Neural cell (in vitro differentiated cells): ENCODE results near the gene RABL3. TPM values are rescaled to one million over a fixed set of nuclear protein-coding genes. Genes with fewer than 3 reads are reported as not detected.

Source experiments
- H2AFZ ChIP-seq: fragments of 200-600, 300-800 bp; sonication (generic), shearing (Covaris generic); 2 replicates; pipeline ENCODE4 v1.6.0; 2014; ENCODE audit warnings: low read depth, mild to moderate bottlenecking, antibody characterized with exemption, low read length, moderate library complexity
- H3F3A ChIP-seq: fragments of 200-600 bp; shearing (Covaris generic); 2 replicates; pipeline ENCODE4 v1.6.1; 2016; ENCODE audit warnings: mild to moderate bottlenecking, moderate library complexity, mixed read lengths, antibody characterized with exemption, low read length; ENCODE audit not compliant: insufficient read depth, poor library complexity, severe bottlenecking
- H3K27ac ChIP-seq: fragments of 200-600, 300-800 bp; sonication (generic), shearing (Covaris generic); 2 replicates; pipeline ENCODE4 v1.5.1; 2014; ENCODE audit warnings: mild to moderate bottlenecking, low read length, moderate library complexity
- H3K27me3 ChIP-seq: fragments of 300-800, 200-600 bp; sonication (generic), shearing (Covaris generic); 2 replicates; pipeline ENCODE4 v1.6.0; 2014; ENCODE audit warnings: mild to moderate bottlenecking, low read depth, low read length, moderate library complexity; ENCODE audit not compliant: insufficient read depth
- H3K36me3 ChIP-seq: fragments of 300-800, 200-600 bp; sonication (generic), shearing (Covaris generic); 2 replicates; pipeline ENCODE4 v1.5.1; 2014; ENCODE audit warnings: mild to moderate bottlenecking, antibody characterized with exemption, low read length, moderate library complexity; ENCODE audit not compliant: insufficient read depth
- H3K4me2 ChIP-seq: fragments of 300-800, 200-600 bp; sonication (generic), shearing (Covaris generic); 2 replicates; pipeline ENCODE4 v1.6.0; 2014; ENCODE audit warnings: mild to moderate bottlenecking, low read length
- H3K4me3 ChIP-seq: fragments of 300-800, 200-600 bp; sonication (generic), shearing (Covaris generic); 2 replicates; pipeline ENCODE4 v1.5.1; 2014; ENCODE audit warnings: mild to moderate bottlenecking, low read length, moderate library complexity
- H3K79me2 ChIP-seq: fragments of 200-600 bp; shearing (Covaris generic); replicated peaks from 2 replicates; pipeline ENCODE4 v1.6.0; 2014; ENCODE audit warnings: mild to moderate bottlenecking, low read length, moderate library complexity; ENCODE audit not compliant: insufficient read depth
- H3K9ac ChIP-seq: fragments of 300-800, 200-600 bp; sonication (generic), shearing (Covaris generic); 2 replicates; pipeline ENCODE4 v1.6.1; 2016; ENCODE audit warnings: mild to moderate bottlenecking, low read length, mixed read lengths
- H3K9me2 ChIP-seq: fragments of 200-600 bp; shearing (Covaris generic); 2 replicates; pipeline ENCODE4 v1.6.1; 2016; ENCODE audit warnings: mild to moderate bottlenecking, low read length, mixed read lengths; ENCODE audit not compliant: insufficient read depth
- H3K9me3 ChIP-seq: fragments of 200-600, 300-800 bp; sonication (generic), shearing (Covaris generic); 2 replicates; pipeline ENCODE4 v1.6.1; 2016; ENCODE audit warnings: mild to moderate bottlenecking, mixed run types, low read length, moderate library complexity, mixed read lengths
- H4K20me1 ChIP-seq: fragments of 200-600 bp; shearing (Covaris generic); 2 replicates; pipeline ENCODE4 v1.6.1; 2016; ENCODE audit warnings: mild to moderate bottlenecking, mixed run types; ENCODE audit not compliant: insufficient read depth
- EP300 ChIP-seq: fragments of 450-650 bp; conservative IDR thresholded peaks from 2 replicates; pipeline ENCODE4 v1.6.1; 2014; ENCODE audit warnings: antibody characterized with exemption, mild to moderate bottlenecking, moderate library complexity; ENCODE audit not compliant: poor library complexity, severe bottlenecking
- EZH2 ChIP-seq: fragments of 200-600, 300-800 bp; shearing (Covaris generic), sonication (generic); IDR thresholded peaks from 2 replicates; pipeline ENCODE4 v1.6.1; 2014; ENCODE audit warnings: antibody characterized with exemption, low read length, borderline replicate concordance, mild to moderate bottlenecking; ENCODE audit not compliant: insufficient read depth, poor library complexity, severe bottlenecking
- MXI1 ChIP-seq: fragments of 450-650 bp; conservative IDR thresholded peaks from 2 replicates; pipeline ENCODE4 v1.6.1; 2014; ENCODE audit warnings: antibody characterized with exemption, mild to moderate bottlenecking; ENCODE audit not compliant: poor library complexity, severe bottlenecking
- POLR2AphosphoS5 ChIP-seq: IDR thresholded peaks from 2 replicates; pipeline ENCODE4 v1.6.1; 2012
- RAD21 ChIP-seq: fragments of 450-650 bp; conservative IDR thresholded peaks from 2 replicates; pipeline ENCODE4 v1.6.1; 2014; ENCODE audit warnings: antibody characterized with exemption, mild to moderate bottlenecking, moderate library complexity
- REST ChIP-seq: IDR thresholded peaks from 2 replicates; pipeline ENCODE4 v1.6.1; 2012; ENCODE audit warnings: borderline replicate concordance
- SMC3 ChIP-seq: fragments of 450-650 bp; conservative IDR thresholded peaks from 2 replicates; pipeline ENCODE4 v1.6.1; 2014; ENCODE audit warnings: antibody characterized with exemption, mild to moderate bottlenecking, moderate library complexity; ENCODE audit not compliant: poor library complexity
- TAF1 ChIP-seq: IDR thresholded peaks from 2 replicates; pipeline ENCODE4 v1.6.1; 2012; ENCODE audit warnings: low read depth
- polyA plus RNA-seq: library from polyadenylated mRNA; depleted of rRNA; stranded (reverse); fragments of >200 nt; gene quantifications from 2 replicates; pipeline ENCODE4 v1.2.3, GENCODE V29; 2014
- TF ChIP-seq, protein P1 (sequence below): fragments of 450-650 bp; IDR thresholded peaks from 2 replicates; pipeline ENCODE4 v1.5.1; 2014; ENCODE audit warnings: antibody characterized with exemption, mild to moderate bottlenecking, moderate library complexity; ENCODE audit not compliant: poor library complexity, severe bottlenecking

RABL3 gene
- polyA plus RNA-seq, 1 donor from 2014 or later, result 14.7 TPM

- Histone ChIP-seq H3K4me3 (no peak overlapping the region), H3K27me3 (no peaks in the 10 kb centered on the region), H3K27ac (no peak overlapping the region), H3K9me3 (no peaks in the 10 kb centered on the region), H2AFZ (no peak overlapping the region), H3K4me2 (no peak overlapping the region), H3K9ac (no peak overlapping the region), H3K79me2 (no peaks in the 10 kb centered on the region), H3K36me3 (peaks cover 8% of the 10 kb centered on the region), H3K9me2 (no peaks in the 10 kb centered on the region), H3F3A (no peaks in the 10 kb centered on the region), H4K20me1 (no peaks in the 10 kb centered on the region)
- TF ChIP-seq EZH2 (no peak), REST (no peak), MXI1 (no peak), POLR2AphosphoS5 (no peak), RAD21 (no peak), EP300 (no peak), SMC3 (no peak), TAF1 (no peak)
- TF ChIP-seq, protein P1, sequence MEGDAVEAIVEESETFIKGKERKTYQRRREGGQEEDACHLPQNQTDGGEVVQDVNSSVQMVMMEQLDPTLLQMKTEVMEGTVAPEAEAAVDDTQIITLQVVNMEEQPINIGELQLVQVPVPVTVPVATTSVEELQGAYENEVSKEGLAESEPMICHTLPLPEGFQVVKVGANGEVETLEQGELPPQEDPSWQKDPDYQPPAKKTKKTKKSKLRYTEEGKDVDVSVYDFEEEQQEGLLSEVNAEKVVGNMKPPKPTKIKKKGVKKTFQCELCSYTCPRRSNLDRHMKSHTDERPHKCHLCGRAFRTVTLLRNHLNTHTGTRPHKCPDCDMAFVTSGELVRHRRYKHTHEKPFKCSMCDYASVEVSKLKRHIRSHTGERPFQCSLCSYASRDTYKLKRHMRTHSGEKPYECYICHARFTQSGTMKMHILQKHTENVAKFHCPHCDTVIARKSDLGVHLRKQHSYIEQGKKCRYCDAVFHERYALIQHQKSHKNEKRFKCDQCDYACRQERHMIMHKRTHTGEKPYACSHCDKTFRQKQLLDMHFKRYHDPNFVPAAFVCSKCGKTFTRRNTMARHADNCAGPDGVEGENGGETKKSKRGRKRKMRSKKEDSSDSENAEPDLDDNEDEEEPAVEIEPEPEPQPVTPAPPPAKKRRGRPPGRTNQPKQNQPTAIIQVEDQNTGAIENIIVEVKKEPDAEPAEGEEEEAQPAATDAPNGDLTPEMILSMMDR, result no peak
These were observed 29.8 kb upstream of the RABL3 start for GRCh38 chr3:120772081-120772480.

DNA sequence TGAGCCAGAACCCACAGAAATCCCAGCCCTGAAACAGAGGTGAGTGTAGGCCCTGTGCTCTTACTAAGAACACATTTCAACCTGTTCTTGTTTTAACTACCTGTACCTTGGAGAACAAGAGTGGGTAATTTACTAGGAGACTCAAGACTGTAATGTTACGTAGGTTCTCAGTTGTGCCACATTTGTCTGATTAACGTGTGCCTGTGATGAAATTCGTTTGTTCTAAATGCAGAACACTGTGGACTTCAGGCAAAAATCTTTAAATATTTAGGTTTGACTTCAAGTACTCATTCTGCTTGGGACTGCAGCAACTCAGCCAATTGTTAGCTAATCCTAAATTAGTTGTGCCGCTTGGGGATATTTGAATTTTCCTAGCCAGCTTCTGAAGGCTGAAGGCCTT lies 28.6 kb upstream of the RABL3 start:
- Histone ChIP-seq H3K27ac (no peak overlapping the region), H3K4me3 (no peak overlapping the region), H2AFZ (no peak overlapping the region), H3K9me2 (no peaks in the 10 kb centered on the region), H3K9ac (no peak overlapping the region), H3K4me2 (no peak overlapping the region), H3K9me3 (no peaks in the 10 kb centered on the region), H4K20me1 (no peaks in the 10 kb centered on the region), H3K36me3 (peaks cover 4% of the 10 kb centered on the region), H3K27me3 (no peaks in the 10 kb centered on the region), H3F3A (no peaks in the 10 kb centered on the region), H3K79me2 (no peaks in the 10 kb centered on the region)
- TF ChIP-seq REST, result no peak
- TF ChIP-seq EP300, result no peak
- TF ChIP-seq TAF1, result no peak
- TF ChIP-seq SMC3, result no peak
- TF ChIP-seq RAD21, result no peak
- TF ChIP-seq EZH2, result no peak
- no peak for TF ChIP-seq MXI1
- TF ChIP-seq POLR2AphosphoS5, result no peak
- TF ChIP-seq, protein P1, result no peak
